K562 (cell line): Measurements from ENCODE around the gene PPHLN1. TPM values are rescaled to one million over a fixed set of nuclear protein-coding genes. Genes with fewer than 3 reads are reported as not detected.
A peak's percentile ranks its signal among the peaks of the same experiment; 100 is the strongest.

ENCODE experiments used
- HOXB6 ChIP-seq: fragments of 250-450 bp; sonication (Bioruptor Pico); IDR thresholded peaks from 2 replicates; pipeline ENCODE4 v1.5.1; 2022; ENCODE audit warnings: mild to moderate bottlenecking, borderline replicate concordance
- MED1 ChIP-seq: sonication (generic); formaldehyde crosslinking; IDR thresholded peaks from 2 replicates; pipeline ENCODE4 v1.8.1; 2023; ENCODE audit warnings: missing genetic modification reagents, borderline replicate concordance
- MEF2D ChIP-seq: conservative IDR thresholded peaks from 2 replicates; pipeline ENCODE4 v1.6.1; 2016; ENCODE audit warnings: low read depth, missing genetic modification characterization, missing compliant biosample characterization
- NEUROD1 ChIP-seq: fragments of 150-350 bp; IDR thresholded peaks from 2 replicates; pipeline ENCODE4 v1.6.1; 2014; ENCODE audit warnings: borderline replicate concordance, low read length, low read depth; ENCODE audit not compliant: partially characterized antibody
- PHTF2 ChIP-seq: fragments of 250-450 bp; sonication (Bioruptor Pico); IDR thresholded peaks from 2 replicates; pipeline ENCODE4 v1.5.0; 2021; ENCODE audit warnings: mild to moderate bottlenecking
- SMAD4 ChIP-seq: fragments of 250-450 bp; sonication (Bioruptor Pico); conservative IDR thresholded peaks from 2 replicates; pipeline ENCODE4 v1.8.0; 2021; ENCODE audit warnings: inconsistent platforms, mild to moderate bottlenecking, moderate library complexity
- SMARCC2 ChIP-seq: fragments of 450-650 bp; IDR thresholded peaks from 2 replicates; pipeline ENCODE4 v1.6.1; 2017; ENCODE audit warnings: antibody characterized with exemption, moderate library complexity, mild to moderate bottlenecking, low read depth
- ZFX ChIP-seq: sonication (generic); formaldehyde crosslinking; IDR thresholded peaks from 2 replicates; pipeline ENCODE4 v1.8.0; 2022; ENCODE audit warnings: mild to moderate bottlenecking, missing genetic modification reagents, moderate library complexity
- ZNF12 ChIP-seq: sonication (generic); formaldehyde crosslinking; IDR thresholded peaks from 2 replicates; pipeline ENCODE4 v1.4.0; 2020; ENCODE audit warnings: mild to moderate bottlenecking, missing genetic modification reagents
- ZNF561 ChIP-seq: fragments of 450-650 bp; formaldehyde crosslinking; conservative IDR thresholded peaks from 2 replicates; pipeline ENCODE4 v1.4.0; 2020; ENCODE audit warnings: mild to moderate bottlenecking, moderate library complexity
- polyA plus RNA-seq, 8 experiments: library from polyadenylated mRNA; depleted of rRNA in 4 of 8; stranded (reverse) in 5 of 8; unstranded in 3 of 8; fragments of >200 nt; fragmentation: Nextera tagmentation in 2 of 8; fragmentation: Illumina TruSeq in 1 of 8; extraction: Ambion mirVana in 2 of 8; extraction: Trizol in 1 of 8; gene quantifications; 2 replicates each; pipeline versions ENCODE4 v1.2.1 to v1.2.3, GENCODE V29; 2011 to 2014; ENCODE audit warnings: inconsistent platforms in 1 of 8, missing spikeins in 1 of 8
- total RNA-seq, 7 experiments: library from RNA; depleted of rRNA in 6 of 7; stranded (reverse); fragments of >200 nt in 6 of 7; fragmentation: Illumina TruSeq in 2 of 7; extraction: Trizol in 2 of 7; gene quantifications; 2 replicates each; pipeline versions ENCODE4 v1.2.1 to v1.2.3, GENCODE V29; 2011 to 2021; ENCODE audit warnings: low replicate concordance in 1 of 7
- TF ChIP-seq, protein P1 (sequence below): fragments of 450-650 bp; conservative IDR thresholded peaks from 2 replicates; pipeline ENCODE4 v1.6.1; 2016; ENCODE audit warnings: missing genetic modification characterization, low read depth, mild to moderate bottlenecking, control low read depth, missing compliant biosample characterization
- TF ChIP-seq, protein P2 (sequence below): fragments of 450-650 bp; IDR thresholded peaks from 2 replicates; pipeline ENCODE4 v1.6.1; 2017; ENCODE audit warnings: antibody characterized with exemption
- TF ChIP-seq, protein P3 (sequence below): sonication (generic); formaldehyde crosslinking; IDR thresholded peaks from 2 replicates; pipeline ENCODE4 v1.8.0; 2022; ENCODE audit warnings: mild to moderate bottlenecking, missing genetic modification reagents
- TF ChIP-seq, protein P4 (sequence below): sonication (generic); formaldehyde crosslinking; IDR thresholded peaks from 2 replicates; pipeline ENCODE4 v1.8.0; 2022; ENCODE audit warnings: mild to moderate bottlenecking, low read depth, missing genetic modification reagents
- TF ChIP-seq, protein P5 (sequence below): sonication (generic); formaldehyde crosslinking; IDR thresholded peaks from 2 replicates; pipeline ENCODE4 v1.8.0; 2022; ENCODE audit warnings: mild to moderate bottlenecking, missing genetic modification reagents
- TF ChIP-seq, protein P6 (sequence below): IDR thresholded peaks from 2 replicates; pipeline ENCODE4 v1.6.1; 2011; ENCODE audit not compliant: insufficient read length; ENCODE audit errors: extremely low read depth

The PPHLN1 gene
- total and polyA plus RNA-seq, 9 of the 15 experiments (the other 6 are each of a cell fraction or from before 2014, with no cell fraction given): 66.3 to 112 (median 93.6) TPM

DNA sequence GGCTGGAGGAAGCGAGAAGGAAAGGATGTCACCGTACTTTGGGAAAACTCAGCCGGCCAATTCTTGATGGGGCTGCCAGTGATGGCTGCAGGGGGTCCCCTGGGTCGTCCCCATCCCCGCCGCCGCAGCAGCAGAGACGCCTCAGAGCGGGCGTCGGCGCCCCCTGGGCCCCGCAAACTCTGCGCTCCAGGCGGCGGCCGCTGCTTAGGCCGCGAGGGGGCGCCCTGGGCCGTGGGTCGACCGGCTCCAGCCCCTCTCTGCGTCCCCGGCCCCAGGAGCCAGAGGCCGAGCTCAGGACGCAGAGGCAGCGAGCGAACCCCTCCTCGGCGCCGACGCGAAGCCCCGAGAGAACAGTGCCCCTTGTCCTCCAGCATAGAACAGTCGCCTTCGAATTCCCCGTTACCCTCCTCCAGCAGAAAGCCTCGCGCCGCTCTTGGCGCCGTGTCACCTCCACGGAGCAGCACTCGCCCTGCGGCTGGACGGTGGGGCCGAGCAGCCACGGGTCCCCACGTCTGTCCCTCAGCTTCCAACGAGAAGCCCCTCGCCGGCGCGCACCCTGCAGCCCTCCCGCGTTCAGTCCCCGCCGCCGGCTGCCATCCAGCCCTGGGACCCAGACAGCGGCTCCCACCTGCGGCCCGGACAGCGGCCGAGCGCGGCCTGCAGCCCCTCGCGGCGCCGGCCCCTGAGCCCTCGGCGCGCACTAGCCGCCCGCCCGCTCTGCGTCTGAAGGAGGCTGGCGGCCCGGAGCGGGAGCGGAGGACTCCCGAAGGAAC lies 157.0 kb downstream of the PPHLN1 start (continued):
- TF ChIP-seq, protein P1, sequence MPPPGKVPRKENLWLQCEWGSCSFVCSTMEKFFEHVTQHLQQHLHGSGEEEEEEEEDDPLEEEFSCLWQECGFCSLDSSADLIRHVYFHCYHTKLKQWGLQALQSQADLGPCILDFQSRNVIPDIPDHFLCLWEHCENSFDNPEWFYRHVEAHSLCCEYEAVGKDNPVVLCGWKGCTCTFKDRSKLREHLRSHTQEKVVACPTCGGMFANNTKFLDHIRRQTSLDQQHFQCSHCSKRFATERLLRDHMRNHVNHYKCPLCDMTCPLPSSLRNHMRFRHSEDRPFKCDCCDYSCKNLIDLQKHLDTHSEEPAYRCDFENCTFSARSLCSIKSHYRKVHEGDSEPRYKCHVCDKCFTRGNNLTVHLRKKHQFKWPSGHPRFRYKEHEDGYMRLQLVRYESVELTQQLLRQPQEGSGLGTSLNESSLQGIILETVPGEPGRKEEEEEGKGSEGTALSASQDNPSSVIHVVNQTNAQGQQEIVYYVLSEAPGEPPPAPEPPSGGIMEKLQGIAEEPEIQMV (tag): no peak
- no peak for TF ChIP-seq NEUROD1
- TF ChIP-seq, protein P2, sequence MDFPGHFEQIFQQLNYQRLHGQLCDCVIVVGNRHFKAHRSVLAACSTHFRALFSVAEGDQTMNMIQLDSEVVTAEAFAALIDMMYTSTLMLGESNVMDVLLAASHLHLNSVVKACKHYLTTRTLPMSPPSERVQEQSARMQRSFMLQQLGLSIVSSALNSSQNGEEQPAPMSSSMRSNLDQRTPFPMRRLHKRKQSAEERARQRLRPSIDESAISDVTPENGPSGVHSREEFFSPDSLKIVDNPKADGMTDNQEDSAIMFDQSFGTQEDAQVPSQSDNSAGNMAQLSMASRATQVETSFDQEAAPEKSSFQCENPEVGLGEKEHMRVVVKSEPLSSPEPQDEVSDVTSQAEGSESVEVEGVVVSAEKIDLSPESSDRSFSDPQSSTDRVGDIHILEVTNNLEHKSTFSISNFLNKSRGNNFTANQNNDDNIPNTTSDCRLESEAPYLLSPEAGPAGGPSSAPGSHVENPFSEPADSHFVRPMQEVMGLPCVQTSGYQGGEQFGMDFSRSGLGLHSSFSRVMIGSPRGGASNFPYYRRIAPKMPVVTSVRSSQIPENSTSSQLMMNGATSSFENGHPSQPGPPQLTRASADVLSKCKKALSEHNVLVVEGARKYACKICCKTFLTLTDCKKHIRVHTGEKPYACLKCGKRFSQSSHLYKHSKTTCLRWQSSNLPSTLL: no peak
- peak; percentile 81 for TF ChIP-seq ZFX
- TF ChIP-seq, protein P3, sequence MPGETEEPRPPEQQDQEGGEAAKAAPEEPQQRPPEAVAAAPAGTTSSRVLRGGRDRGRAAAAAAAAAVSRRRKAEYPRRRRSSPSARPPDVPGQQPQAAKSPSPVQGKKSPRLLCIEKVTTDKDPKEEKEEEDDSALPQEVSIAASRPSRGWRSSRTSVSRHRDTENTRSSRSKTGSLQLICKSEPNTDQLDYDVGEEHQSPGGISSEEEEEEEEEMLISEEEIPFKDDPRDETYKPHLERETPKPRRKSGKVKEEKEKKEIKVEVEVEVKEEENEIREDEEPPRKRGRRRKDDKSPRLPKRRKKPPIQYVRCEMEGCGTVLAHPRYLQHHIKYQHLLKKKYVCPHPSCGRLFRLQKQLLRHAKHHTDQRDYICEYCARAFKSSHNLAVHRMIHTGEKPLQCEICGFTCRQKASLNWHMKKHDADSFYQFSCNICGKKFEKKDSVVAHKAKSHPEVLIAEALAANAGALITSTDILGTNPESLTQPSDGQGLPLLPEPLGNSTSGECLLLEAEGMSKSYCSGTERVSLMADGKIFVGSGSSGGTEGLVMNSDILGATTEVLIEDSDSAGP (CRISPR knock-in tag): no peak
- no peak for TF ChIP-seq HOXB6 (CRISPR knock-in tag)
- no peak for TF ChIP-seq ZNF561 (CRISPR knock-in tag)
- TF ChIP-seq PHTF2: no peak
- 0 out of 2 replicates have a peak, but pooled peaks have one; percentile 27 for TF ChIP-seq ZNF12 (CRISPR knock-in tag)
- TF ChIP-seq, protein P4, sequence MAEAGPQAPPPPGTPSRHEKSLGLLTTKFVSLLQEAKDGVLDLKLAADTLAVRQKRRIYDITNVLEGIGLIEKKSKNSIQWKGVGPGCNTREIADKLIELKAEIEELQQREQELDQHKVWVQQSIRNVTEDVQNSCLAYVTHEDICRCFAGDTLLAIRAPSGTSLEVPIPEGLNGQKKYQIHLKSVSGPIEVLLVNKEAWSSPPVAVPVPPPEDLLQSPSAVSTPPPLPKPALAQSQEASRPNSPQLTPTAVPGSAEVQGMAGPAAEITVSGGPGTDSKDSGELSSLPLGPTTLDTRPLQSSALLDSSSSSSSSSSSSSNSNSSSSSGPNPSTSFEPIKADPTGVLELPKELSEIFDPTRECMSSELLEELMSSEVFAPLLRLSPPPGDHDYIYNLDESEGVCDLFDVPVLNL: 0 out of 2 replicates have a peak, but pooled peaks have one; percentile 30
- peak; percentile 36; the same call in 1 of the 2 replicates for TF ChIP-seq SMAD4 (CRISPR knock-in tag)
- TF ChIP-seq MED1 (CRISPR knock-in tag): no peak
- TF ChIP-seq, protein P5, sequence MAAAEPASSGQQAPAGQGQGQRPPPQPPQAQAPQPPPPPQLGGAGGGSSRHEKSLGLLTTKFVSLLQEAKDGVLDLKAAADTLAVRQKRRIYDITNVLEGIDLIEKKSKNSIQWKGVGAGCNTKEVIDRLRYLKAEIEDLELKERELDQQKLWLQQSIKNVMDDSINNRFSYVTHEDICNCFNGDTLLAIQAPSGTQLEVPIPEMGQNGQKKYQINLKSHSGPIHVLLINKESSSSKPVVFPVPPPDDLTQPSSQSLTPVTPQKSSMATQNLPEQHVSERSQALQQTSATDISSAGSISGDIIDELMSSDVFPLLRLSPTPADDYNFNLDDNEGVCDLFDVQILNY (CRISPR knock-in tag): no peak
- TF ChIP-seq MEF2D (tag): no peak
- TF ChIP-seq SMARCC2: no peak
- TF ChIP-seq, protein P6, sequence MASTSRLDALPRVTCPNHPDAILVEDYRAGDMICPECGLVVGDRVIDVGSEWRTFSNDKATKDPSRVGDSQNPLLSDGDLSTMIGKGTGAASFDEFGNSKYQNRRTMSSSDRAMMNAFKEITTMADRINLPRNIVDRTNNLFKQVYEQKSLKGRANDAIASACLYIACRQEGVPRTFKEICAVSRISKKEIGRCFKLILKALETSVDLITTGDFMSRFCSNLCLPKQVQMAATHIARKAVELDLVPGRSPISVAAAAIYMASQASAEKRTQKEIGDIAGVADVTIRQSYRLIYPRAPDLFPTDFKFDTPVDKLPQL: no peak
